ENCODE results near the gene ACACA.

Gene ACACA

GRCh38 chr17:37109731-37110710 is 296.6 kb downstream of the ACACA start:
- DNase-seq, result no peak
- ChIA-PET POLR2A (no interaction called here), CTCF (interaction anchor here (0.8 to 1.8 kb wide), 4 partner anchors 8 to 24 kb away, joined by 3 to 7 read pairs (median 3); no protein-coding TSS in a partner anchor)
- H3K9me3 ChIP-seq (ENCODE audit: control extremely low read depth in 1 of 5, control insufficient read depth in 4 of 5, insufficient read depth in 2 of 5, low read depth in 1 of 5, low read length in 4 of 5), result no peaks in the 10 kb centered on the region
- peaks cover 0 to 75% (median 24%) of the 10 kb centered on the region in 4 experiments for H3K36me3 ChIP-seq (ENCODE audit: control insufficient read depth in 4 of 4, insufficient read depth in 4 of 4, low read length in 3 of 4)
- no peaks in the 10 kb centered on the region for H3K27me3 ChIP-seq (replicated peaks in 2 of 5; ENCODE audit: control insufficient read depth in 4 of 5, insufficient read depth in 5 of 5, low read length in 4 of 5)
- no peak overlapping the region for H3K27ac ChIP-seq (ENCODE audit: insufficient read depth in 1 of 2, low read depth in 1 of 2, low read length in 2 of 2, poor library complexity in 1 of 2, severe bottlenecking in 2 of 2)
- H3K4me1 ChIP-seq (ENCODE audit: control extremely low read depth in 1 of 4, control insufficient read depth in 4 of 4, insufficient read depth in 4 of 4, low read length in 3 of 4), result no peaks in the 10 kb centered on the region
- WGBS (ENCODE audit: insufficient coverage), result 98% methylated on average over 5 of the region's 9 CpGs
- no peak overlapping the region for H3K4me3 ChIP-seq (ENCODE audit: control insufficient read depth in 1 of 7, extremely low read depth in 1 of 7, insufficient read depth in 4 of 7, low read depth in 2 of 7, low read length in 6 of 7)

GRCh38 chr17:37109106-37109505 is 297.5 kb downstream of the ACACA start:
- H3K9me3 ChIP-seq (ENCODE audit: control extremely low read depth in 1 of 5, control insufficient read depth in 4 of 5, insufficient read depth in 2 of 5, low read depth in 1 of 5, low read length in 4 of 5), result no peaks in the 10 kb centered on the region
- DNase-seq, result no peak
- H3K4me1 ChIP-seq (ENCODE audit: control extremely low read depth in 1 of 4, control insufficient read depth in 4 of 4, insufficient read depth in 4 of 4, low read length in 3 of 4), result no peaks in the 10 kb centered on the region
- H3K4me3 ChIP-seq (ENCODE audit: control insufficient read depth in 1 of 7, extremely low read depth in 1 of 7, insufficient read depth in 4 of 7, low read depth in 2 of 7, low read length in 6 of 7), result no peak overlapping the region
- H3K27me3 ChIP-seq (replicated peaks in 2 of 5; ENCODE audit: control insufficient read depth in 4 of 5, insufficient read depth in 5 of 5, low read length in 4 of 5), result no peaks in the 10 kb centered on the region
- WGBS (ENCODE audit: insufficient coverage), result 92% methylated on average over 5 of the region's 5 CpGs
- H3K36me3 ChIP-seq (ENCODE audit: control insufficient read depth in 4 of 4, insufficient read depth in 4 of 4, low read length in 3 of 4), result peaks cover 0 to 84% (median 30%) of the 10 kb centered on the region in 4 experiments
- POLR2A ChIA-PET, result no interaction called here
- CTCF ChIA-PET, result interaction anchor here (1.3 kb wide), 1 partner anchor 16 kb away, joined by 4 read pairs; no protein-coding TSS in a partner anchor
- no peak overlapping the region for H3K27ac ChIP-seq (ENCODE audit: insufficient read depth in 1 of 2, low read depth in 1 of 2, low read length in 2 of 2, poor library complexity in 1 of 2, severe bottlenecking in 2 of 2)

GRCh38 chr17:37107406-37108083 is 299.1 kb downstream of the ACACA start:
- H3K4me1 ChIP-seq (ENCODE audit: control extremely low read depth in 1 of 4, control insufficient read depth in 4 of 4, insufficient read depth in 4 of 4, low read length in 3 of 4), result no peaks in the 10 kb centered on the region
- H3K36me3 ChIP-seq (ENCODE audit: control insufficient read depth in 4 of 4, insufficient read depth in 4 of 4, low read length in 3 of 4), result peaks cover 0 to 91% (median 26%) of the 10 kb centered on the region in 4 experiments
- H3K4me3 ChIP-seq (ENCODE audit: control insufficient read depth in 1 of 7, extremely low read depth in 1 of 7, insufficient read depth in 4 of 7, low read depth in 2 of 7, low read length in 6 of 7), result no peak overlapping the region
- no peak overlapping the region for H3K27ac ChIP-seq (ENCODE audit: insufficient read depth in 1 of 2, low read depth in 1 of 2, low read length in 2 of 2, poor library complexity in 1 of 2, severe bottlenecking in 2 of 2)
- DNase-seq, result peak in 2 of 3 donors; percentile 23 to 36
- ChIA-PET CTCF (no interaction called here), POLR2A (no interaction called here)
- H3K9me3 ChIP-seq (ENCODE audit: control extremely low read depth in 1 of 5, control insufficient read depth in 4 of 5, insufficient read depth in 2 of 5, low read depth in 1 of 5, low read length in 4 of 5), result no peaks in the 10 kb centered on the region
- H3K27me3 ChIP-seq (replicated peaks in 2 of 5; ENCODE audit: control insufficient read depth in 4 of 5, insufficient read depth in 5 of 5, low read length in 4 of 5), result no peaks in the 10 kb centered on the region
- WGBS (ENCODE audit: insufficient coverage), result 51% methylated on average over 3 of the region's 7 CpGs

GRCh38 chr17:37106049-37106448 is 300.6 kb downstream of the ACACA start:
- CTCF ChIA-PET, result no interaction called here
- POLR2A ChIA-PET, result no interaction called here
- no peaks in the 10 kb centered on the region for H3K27me3 ChIP-seq (replicated peaks in 2 of 5; ENCODE audit: control insufficient read depth in 4 of 5, insufficient read depth in 5 of 5, low read length in 4 of 5)
- no peaks in the 10 kb centered on the region for H3K9me3 ChIP-seq (ENCODE audit: control extremely low read depth in 1 of 5, control insufficient read depth in 4 of 5, insufficient read depth in 2 of 5, low read depth in 1 of 5, low read length in 4 of 5)
- H3K4me3 ChIP-seq (ENCODE audit: control insufficient read depth in 1 of 7, extremely low read depth in 1 of 7, insufficient read depth in 4 of 7, low read depth in 2 of 7, low read length in 6 of 7), result no peak overlapping the region
- H3K4me1 ChIP-seq (ENCODE audit: control extremely low read depth in 1 of 4, control insufficient read depth in 4 of 4, insufficient read depth in 4 of 4, low read length in 3 of 4), result no peaks in the 10 kb centered on the region
- no peak for DNase-seq
- no CpG with 5 or more reads among the region's 1 CpG for WGBS (ENCODE audit: insufficient coverage)
- peaks cover 0 to 90% (median 20%) of the 10 kb centered on the region in 4 experiments for H3K36me3 ChIP-seq (ENCODE audit: control insufficient read depth in 4 of 4, insufficient read depth in 4 of 4, low read length in 3 of 4)
- no peak overlapping the region for H3K27ac ChIP-seq (ENCODE audit: insufficient read depth in 1 of 2, low read depth in 1 of 2, low read length in 2 of 2, poor library complexity in 1 of 2, severe bottlenecking in 2 of 2)

- Histone ChIP-seq H3K36me3 (ENCODE audit: control insufficient read depth in 4 of 4, insufficient read depth in 4 of 4, low read length in 3 of 4) (peaks cover under 1 to 73% (median 10%) of the 10 kb centered on the region in 4 experiments), H3K9me3 (ENCODE audit: control extremely low read depth in 1 of 5, control insufficient read depth in 4 of 5, insufficient read depth in 2 of 5, low read depth in 1 of 5, low read length in 4 of 5) (no peaks in the 10 kb centered on the region), H3K27me3 (replicated peaks in 2 of 5; ENCODE audit: control insufficient read depth in 4 of 5, insufficient read depth in 5 of 5, low read length in 4 of 5) (no peaks in the 10 kb centered on the region), H3K4me1 (ENCODE audit: control extremely low read depth in 1 of 4, control insufficient read depth in 4 of 4, insufficient read depth in 4 of 4, low read length in 3 of 4) (no peaks in the 10 kb centered on the region), H3K27ac (ENCODE audit: insufficient read depth in 1 of 2, low read depth in 1 of 2, low read length in 2 of 2, poor library complexity in 1 of 2, severe bottlenecking in 2 of 2) (no peak overlapping the region), H3K4me3 (ENCODE audit: control insufficient read depth in 1 of 7, extremely low read depth in 1 of 7, insufficient read depth in 4 of 7, low read depth in 2 of 7, low read length in 6 of 7) (no peak overlapping the region)
- ChIA-PET CTCF (no interaction called here), POLR2A (no interaction called here)
- DNase-seq, result no peak
- WGBS (ENCODE audit: insufficient coverage), result 100% methylated on average over 1 of the region's 4 CpGs
Measured at GRCh38 chr17:37103231-37103630, 303.4 kb downstream of the ACACA start.

- Histone ChIP-seq H3K4me1 (ENCODE audit: control extremely low read depth in 1 of 4, control insufficient read depth in 4 of 4, insufficient read depth in 4 of 4, low read length in 3 of 4) (no peaks in the 10 kb centered on the region), H3K27ac (ENCODE audit: insufficient read depth in 1 of 2, low read depth in 1 of 2, low read length in 2 of 2, poor library complexity in 1 of 2, severe bottlenecking in 2 of 2) (no peak overlapping the region), H3K4me3 (ENCODE audit: control insufficient read depth in 1 of 7, extremely low read depth in 1 of 7, insufficient read depth in 4 of 7, low read depth in 2 of 7, low read length in 6 of 7) (no peak overlapping the region), H3K27me3 (replicated peaks in 2 of 5; ENCODE audit: control insufficient read depth in 4 of 5, insufficient read depth in 5 of 5, low read length in 4 of 5) (no peaks in the 10 kb centered on the region), H3K36me3 (ENCODE audit: control insufficient read depth in 4 of 4, insufficient read depth in 4 of 4, low read length in 3 of 4) (peaks cover 10 to 74% (median 22%) of the 10 kb centered on the region in 4 experiments), H3K9me3 (ENCODE audit: control extremely low read depth in 1 of 5, control insufficient read depth in 4 of 5, insufficient read depth in 2 of 5, low read depth in 1 of 5, low read length in 4 of 5) (no peaks in the 10 kb centered on the region)
- no peak for DNase-seq
- ChIA-PET POLR2A (interaction anchor here (0.7 kb wide), 1 partner anchor 54 kb away, joined by 3 read pairs; no protein-coding TSS in a partner anchor), CTCF (no interaction called here)
- WGBS (ENCODE audit: insufficient coverage), result no CpG with 5 or more reads among the region's 2 CpGs
Measured at GRCh38 chr17:37101306-37101705, 305.3 kb downstream of the ACACA start.

GRCh38 chr17:37100231-37100630 is 306.4 kb downstream of the ACACA start:
- Histone ChIP-seq H3K4me1 (ENCODE audit: control extremely low read depth in 1 of 4, control insufficient read depth in 4 of 4, insufficient read depth in 4 of 4, low read length in 3 of 4) (no peaks in the 10 kb centered on the region), H3K27ac (ENCODE audit: insufficient read depth in 1 of 2, low read depth in 1 of 2, low read length in 2 of 2, poor library complexity in 1 of 2, severe bottlenecking in 2 of 2) (no peak overlapping the region), H3K9me3 (ENCODE audit: control extremely low read depth in 1 of 5, control insufficient read depth in 4 of 5, insufficient read depth in 2 of 5, low read depth in 1 of 5, low read length in 4 of 5) (no peaks in the 10 kb centered on the region), H3K4me3 (ENCODE audit: control insufficient read depth in 1 of 7, extremely low read depth in 1 of 7, insufficient read depth in 4 of 7, low read depth in 2 of 7, low read length in 6 of 7) (no peak overlapping the region), H3K36me3 (ENCODE audit: control insufficient read depth in 4 of 4, insufficient read depth in 4 of 4, low read length in 3 of 4) (peaks cover 15 to 78% (median 31%) of the 10 kb centered on the region in 4 experiments), H3K27me3 (replicated peaks in 2 of 5; ENCODE audit: control insufficient read depth in 4 of 5, insufficient read depth in 5 of 5, low read length in 4 of 5) (no peaks in the 10 kb centered on the region)
- no peak for DNase-seq
- CTCF ChIA-PET, result no interaction called here
- 80% methylated on average over 1 of the region's 4 CpGs for WGBS (ENCODE audit: insufficient coverage)
- POLR2A ChIA-PET, result no interaction called here
